Hematopoietic multipotent progenitor cell treated with erythropoietin and hydrocortisone succinate and interleukin-3 and kit ligand, for 17 days (in vitro differentiated cells): ENCODE results near the gene SPTLC2.

ENCODE experiments used
- DNase-seq: peaks from one replicate; pipeline ENCODE4 v3.0.0-alpha.2; 2015; ENCODE audit warnings: low spot score

SPTLC2 gene

GRCh38 chr14:77467801-77468200, 148.6 kb downstream of the SPTLC2 start:
- no peak for DNase-seq

- DNase-seq: peak; percentile 72
Measured at GRCh38 chr14:77459072-77459723, 157.2 kb downstream of the SPTLC2 start.

GRCh38 chr14:77458249-77458950, 158.0 kb downstream of the SPTLC2 start:
- peak; percentile 82 for DNase-seq

- peak; percentile 98 for DNase-seq
Measured at GRCh38 chr14:77457522-77458248, 158.8 kb downstream of the SPTLC2 start, which contains the start of the genes AHSA1 and VIPAS39. Gene AHSA1 (plus strand): TSS chr14:77458093. CDS start chr14:77458190, 97 bp downstream. Gene VIPAS39 (minus strand): TSS chr14:77457601. CDS start chr14:77454102, 3,499 bp downstream.

- no peak for DNase-seq
Measured at GRCh38 chr14:77457115-77457521, 159.3 kb downstream of the SPTLC2 start.
